Islet precursor cell (in vitro differentiated cells): Measurements from ENCODE around the gene PSME3IP1.

ENCODE experiments used
- DNase-seq: peaks from one replicate; pipeline ENCODE4 v3.0.0-alpha.2; 2018

The PSME3IP1 gene

GRCh38 chr16:57143149-57143921, 42.5 kb downstream of the PSME3IP1 start:
- DNase-seq = peak; percentile 51

- peak; percentile 49 for DNase-seq
Observed at GRCh38 chr16:57141822-57142631, 43.8 kb downstream of the PSME3IP1 start.

GRCh38 chr16:57140931-57141668, 44.7 kb downstream of the PSME3IP1 start:
- DNase-seq = peak; percentile 52

GRCh38 chr16:57138281-57138935, 47.4 kb downstream of the PSME3IP1 start:
- DNase-seq = peak; percentile 51

- DNase-seq = peak; percentile 47
Observed at GRCh38 chr16:57137566-57138273, 48.1 kb downstream of the PSME3IP1 start.

- DNase-seq = no peak
Observed at GRCh38 chr16:57137043-57137442, 48.8 kb downstream of the PSME3IP1 start.

GRCh38 chr16:57134982-57135381, 50.9 kb downstream of the PSME3IP1 start:
- no peak for DNase-seq

GRCh38 chr16:57133886-57134285, 52.0 kb downstream of the PSME3IP1 start:
- no peak for DNase-seq

- DNase-seq = no peak
Observed at GRCh38 chr16:57133031-57133430, 52.8 kb downstream of the PSME3IP1 start.

- DNase-seq = no peak
Observed at GRCh38 chr16:57132470-57132869, 53.4 kb downstream of the PSME3IP1 start.

GRCh38 chr16:57131351-57131970, 54.4 kb downstream of the PSME3IP1 start:
- DNase-seq = no peak

- no peak for DNase-seq
Observed at GRCh38 chr16:57130950-57131321, 54.9 kb downstream of the PSME3IP1 start.

GRCh38 chr16:57128771-57129389, 57.0 kb downstream of the PSME3IP1 start:
- no peak for DNase-seq

- DNase-seq = no peak
Observed at GRCh38 chr16:57127836-57128235, 58.0 kb downstream of the PSME3IP1 start.

- no peak for DNase-seq
Observed at GRCh38 chr16:57127037-57127763, 58.6 kb downstream of the PSME3IP1 start.

- no peak for DNase-seq
Observed at GRCh38 chr16:57126411-57126810, 59.4 kb downstream of the PSME3IP1 start.

- no peak for DNase-seq
Observed at GRCh38 chr16:57125969-57126368, 59.9 kb downstream of the PSME3IP1 start.

GRCh38 chr16:57125376-57125775, 60.5 kb downstream of the PSME3IP1 start:
- no peak for DNase-seq

- no peak for DNase-seq
Observed at GRCh38 chr16:57123974-57124674, 61.7 kb downstream of the PSME3IP1 start.
